G401 (cell line): ENCODE results near the gene PTGR1. TPM values are rescaled to one million over a fixed set of nuclear protein-coding genes. Genes with fewer than 3 reads are reported as not detected.

Source experiments
- DNase-seq: peaks from one replicate; pipeline ENCODE4 v3.0.0-alpha.2; 2015; ENCODE audit warnings: low spot score
- in situ Hi-C: cut with HindIII; loops from 2 replicates; pipeline ENCODE4 v1.10.0; 2016; ENCODE audit warnings: low sequenced_read_pairs, mixed read lengths
- total RNA-seq: library from RNA; depleted of rRNA; stranded (reverse); fragments of >200 nt; shearing (Covaris generic); gene quantifications from 2 replicates; pipeline ENCODE4 v1.2.3, GENCODE V29; 2014; rRNA removed

The PTGR1 gene
- total RNA-seq, result 2.4 and 3.0 TPM in 2 replicates

GRCh38 chr9:111599092-111599954 is at the start of gene PTGR1:
Gene PTGR1, minus strand, starts transcription at chr9:111599647. Its CDS starts 2,225 bp downstream, at chr9:111597422.
- in situ Hi-C loops, result no loop called here
- DNase-seq, result peak; percentile 82

GRCh38 chr9:111649016-111649415 is 49.6 kb upstream of the PTGR1 start:
- no peak for DNase-seq
- in situ Hi-C loops, result no loop called here

GRCh38 chr9:111648066-111648465 is 48.6 kb upstream of the PTGR1 start:
- in situ Hi-C loops, result no loop called here
- no peak for DNase-seq

GRCh38 chr9:111646417-111646816 is 47.0 kb upstream of the PTGR1 start:
- in situ Hi-C loops, result no loop called here
- DNase-seq, result no peak

GRCh38 chr9:111645806-111646205 is 46.4 kb upstream of the PTGR1 start:
- in situ Hi-C loops, result no loop called here
- no peak for DNase-seq

GRCh38 chr9:111644195-111644772 is 44.8 kb upstream of the PTGR1 start:
- no peak for DNase-seq
- in situ Hi-C loops, result no loop called here

GRCh38 chr9:111637421-111637950 is 38.0 kb upstream of the PTGR1 start:
- DNase-seq, result no peak
- in situ Hi-C loops, result no loop called here

GRCh38 chr9:111634860-111635259 is 35.4 kb upstream of the PTGR1 start:
- in situ Hi-C loops, result no loop called here
- DNase-seq, result no peak

GRCh38 chr9:111633389-111633736 is 33.9 kb upstream of the PTGR1 start:
- DNase-seq, result no peak
- in situ Hi-C loops, result no loop called here

- in situ Hi-C loops, result no loop called here
- DNase-seq, result no peak
Measured at GRCh38 chr9:111632695-111633388, 33.4 kb upstream of the PTGR1 start.

GRCh38 chr9:111632060-111632459 is 32.6 kb upstream of the PTGR1 start:
- in situ Hi-C loops, result no loop called here
- no peak for DNase-seq

GRCh38 chr9:111631214-111631971 is 31.9 kb upstream of the PTGR1 start, which contains the start of gene DNAJC25:
Gene DNAJC25, plus strand, starts transcription at chr9:111631334. Its CDS starts 74 bp downstream, at chr9:111631408.
- in situ Hi-C loops, result no loop called here

GRCh38 chr9:111630964-111631213 is 31.4 kb upstream of the PTGR1 start:
- in situ Hi-C loops, result no loop called here
- DNase-seq, result no peak

More at GRCh38 chr9:111631214-111631971, 31.9 kb upstream of the PTGR1 start, which contains the start of gene DNAJC25:
- DNase-seq, result peak; percentile 98

- in situ Hi-C loops, result no loop called here
- no peak for DNase-seq
Measured at GRCh38 chr9:111630182-111630963, 30.9 kb upstream of the PTGR1 start.

GRCh38 chr9:111628411-111628810 is 29.0 kb upstream of the PTGR1 start:
- no peak for DNase-seq
- in situ Hi-C loops, result no loop called here

GRCh38 chr9:111627260-111627963 is 28.0 kb upstream of the PTGR1 start:
- no peak for DNase-seq
- in situ Hi-C loops, result no loop called here

GRCh38 chr9:111622626-111623025 is 23.2 kb upstream of the PTGR1 start:
- in situ Hi-C loops, result no loop called here
- DNase-seq, result no peak

GRCh38 chr9:111621895-111622480 is 22.5 kb upstream of the PTGR1 start:
- peak; percentile 11 for DNase-seq
- in situ Hi-C loops, result no loop called here
